ENCODE measurements around the gene CPLANE2. TPM values are rescaled to one million over a fixed set of nuclear protein-coding genes. Genes with fewer than 3 reads are reported as not detected.

CPLANE2 gene
- total RNA-seq, 1 donor from 2014 or later = 5.1 TPM

- Mint-ChIP-seq H3K27ac (no peak overlapping the region), H3K27me3 (peaks cover 4% of the 10 kb centered on the region), H3K4me3 (no peak overlapping the region), H3K4me1 (peaks cover 20% of the 10 kb centered on the region), H3K36me3 (ENCODE audit: low read depth) (no peaks in the 10 kb centered on the region), H3K9me3 (no peaks in the 10 kb centered on the region)
- ChIA-PET CTCF (no interaction called here), POLR2A (no interaction called here)
- ATAC-seq (ENCODE audit: low read depth) (no peak), DNase-seq (no peak)
- TF ChIP-seq CTCF (IDR thresholded peaks at IDR 0.05) = no peak
- intact Hi-C loops (cut with micrococcal nuclease) = no loop called here
Observed at GRCh38 chr1:16213013-16213412, 24.0 kb downstream of the CPLANE2 start.

- ChIA-PET CTCF (no interaction called here), POLR2A (no interaction called here)
- intact Hi-C loops (cut with micrococcal nuclease) = no loop called here
- H3K9me3 Mint-ChIP-seq = no peaks in the 10 kb centered on the region
- H3K36me3 Mint-ChIP-seq (ENCODE audit: low read depth) = no peaks in the 10 kb centered on the region
- H3K4me1 Mint-ChIP-seq = peaks cover 18% of the 10 kb centered on the region
- no peak within 1 kb of the TSS for H3K27ac Mint-ChIP-seq
- ATAC-seq (ENCODE audit: low read depth) = no peak
- no peak within 1 kb of the TSS for H3K4me3 Mint-ChIP-seq
- DNase-seq = no peak
- no peak for TF ChIP-seq CTCF (IDR thresholded peaks at IDR 0.05)
- peaks cover 4% of the 10 kb centered on the region for H3K27me3 Mint-ChIP-seq
Observed at GRCh38 chr1:16212251-16212961, 24.6 kb downstream of the CPLANE2 start, which contains the start of gene ARHGEF19. Gene ARHGEF19 (minus strand): TSS chr1:16212652. CDS start chr1:16209054, 3,598 bp downstream.

GRCh38 chr1:16211824-16212223 lies 25.2 kb downstream of the CPLANE2 start:
- Mint-ChIP-seq H3K36me3 (ENCODE audit: low read depth) (no peaks in the 10 kb centered on the region), H3K27ac (no peak overlapping the region), H3K4me3 (no peak overlapping the region), H3K9me3 (no peaks in the 10 kb centered on the region), H3K27me3 (peaks cover 4% of the 10 kb centered on the region), H3K4me1 (peaks cover 16% of the 10 kb centered on the region)
- ATAC-seq (ENCODE audit: low read depth) (no peak), DNase-seq (no peak)
- ChIA-PET CTCF (no interaction called here), POLR2A (no interaction called here)
- no peak for TF ChIP-seq CTCF (IDR thresholded peaks at IDR 0.05)
- intact Hi-C loops (cut with micrococcal nuclease) = no loop called here

GRCh38 chr1:16210581-16210980 lies 26.4 kb downstream of the CPLANE2 start:
- H3K4me1 Mint-ChIP-seq = peaks cover 3% of the 10 kb centered on the region
- CTCF ChIA-PET = no interaction called here
- POLR2A ChIA-PET = no interaction called here
- DNase-seq (no peak), ATAC-seq (ENCODE audit: low read depth) (no peak)
- intact Hi-C loops (cut with micrococcal nuclease) = no loop called here
- H3K36me3 Mint-ChIP-seq (ENCODE audit: low read depth) = no peaks in the 10 kb centered on the region
- no peak overlapping the region for H3K4me3 Mint-ChIP-seq
- H3K27ac Mint-ChIP-seq = no peak overlapping the region
- H3K27me3 Mint-ChIP-seq = peaks cover 4% of the 10 kb centered on the region
- TF ChIP-seq CTCF (IDR thresholded peaks at IDR 0.05) = no peak
- no peaks in the 10 kb centered on the region for H3K9me3 Mint-ChIP-seq

GRCh38 chr1:16209847-16210407 lies 27.1 kb downstream of the CPLANE2 start:
- POLR2A ChIA-PET = no interaction called here

More at GRCh38 chr1:16209847-16210407, 27.1 kb downstream of the CPLANE2 start:
- Mint-ChIP-seq H3K27ac (no peak overlapping the region), H3K27me3 (peaks cover 4% of the 10 kb centered on the region), H3K9me3 (no peaks in the 10 kb centered on the region), H3K4me1 (peaks cover 3% of the 10 kb centered on the region), H3K4me3 (no peak overlapping the region), H3K36me3 (ENCODE audit: low read depth) (peaks cover under 1% of the 10 kb centered on the region)
- ATAC-seq (ENCODE audit: low read depth) (no peak), DNase-seq (no peak)
- no peak for TF ChIP-seq CTCF (IDR thresholded peaks at IDR 0.05)
- CTCF ChIA-PET = no interaction called here
- intact Hi-C loops (cut with micrococcal nuclease) = loop anchor here (5.0 kb wide), 1 partner anchor 142 kb away; the partner anchor contains the start of gene FBXO42
